ENCODE measurements around the gene VPREB3. TPM values are rescaled to one million over a fixed set of nuclear protein-coding genes. Genes with fewer than 3 reads are reported as not detected.

VPREB3 gene
- total RNA-seq, 2 donors from 2014 or later: not detected

- H3K36me3 ChIP-seq: peaks cover 16% of the 10 kb centered on the region
- no peak for ATAC-seq (ENCODE audit: insufficient number of reproducible peaks, low FRiP score, low read depth)
Observed at GRCh38 chr22:23704829-23705228, 49.4 kb downstream of the VPREB3 start.

DNA sequence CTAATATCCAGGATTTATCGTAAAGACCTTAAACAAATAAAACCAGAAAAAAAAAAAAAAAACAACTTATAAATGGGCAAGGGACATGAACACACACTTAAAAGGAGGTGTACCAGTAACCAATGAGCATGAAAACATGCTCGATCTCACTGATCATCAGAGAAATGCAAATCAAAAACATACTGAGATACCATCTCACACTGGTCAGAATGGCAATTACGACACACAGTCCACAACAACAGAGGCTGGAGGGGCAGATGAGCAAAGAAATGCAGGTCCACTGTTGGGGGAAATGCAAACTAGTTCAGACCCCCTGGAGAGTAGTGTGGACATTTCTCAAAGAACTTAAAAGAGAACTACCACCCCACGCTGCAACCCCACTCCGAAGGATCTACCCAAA is 50.2 kb downstream of the VPREB3 start:
- ATAC-seq (ENCODE audit: insufficient number of reproducible peaks, low FRiP score, low read depth) (no peak), DNase-seq (ENCODE audit: low spot score) (no peak)
- Histone ChIP-seq H3K9me3 (no peaks in the 10 kb centered on the region), H3K27ac (no peak overlapping the region), H3K27me3 (replicated peaks; ENCODE audit: insufficient read depth) (no peaks in the 10 kb centered on the region), H3K36me3 (peaks cover 16% of the 10 kb centered on the region), H3K4me3 (no peak overlapping the region), H3K4me1 (ENCODE audit: control insufficient read depth in 1 of 2, low read depth in 2 of 2) (no peaks in the 10 kb centered on the region)
- TF ChIP-seq CTCF (IDR thresholded peaks at IDR 0.05): no peak

More at GRCh38 chr22:23704829-23705228, 49.4 kb downstream of the VPREB3 start:
- Histone ChIP-seq H3K27me3 (replicated peaks; ENCODE audit: insufficient read depth) (no peaks in the 10 kb centered on the region), H3K4me3 (no peak overlapping the region), H3K4me1 (ENCODE audit: control insufficient read depth in 1 of 2, low read depth in 2 of 2) (no peaks in the 10 kb centered on the region), H3K27ac (no peak overlapping the region), H3K9me3 (no peaks in the 10 kb centered on the region)
- TF ChIP-seq CTCF (IDR thresholded peaks at IDR 0.05): no peak
- DNase-seq (ENCODE audit: low spot score): no peak

Other genes starting within 250 kb of the VPREB3 start
- gene IGLL1, start 174.1 kb downstream of the VPREB3 start, total RNA-seq: not detected
- gene DRICH1, start 122.1 kb downstream of the VPREB3 start, total RNA-seq: not detected
- not detected for gene RGL4, start 63.4 kb downstream of the VPREB3 start, total RNA-seq
- gene ZNF70, start 3.3 kb downstream of the VPREB3 start, total RNA-seq: 10 to 100 TPM in 1 of 2 donors, 1 to 10 TPM in 1; 8.4 to 13.8 TPM
- gene C22orf15, start 8.6 kb upstream of the VPREB3 start, total RNA-seq: not detected
- gene CHCHD10, start 13.5 kb upstream of the VPREB3 start, total RNA-seq: 10 to 100 TPM in 1 of 2 donors, not detected in 1; 19.4 TPM
- gene MMP11, start 18.4 kb upstream of the VPREB3 start, total RNA-seq: 10 to 100 TPM in 1 of 2 donors, 1 to 10 TPM in 1; 2.0 to 10.2 TPM
- 10 to 100 TPM; 43.5 to 50.0 TPM for gene SMARCB1, start 32.5 kb upstream of the VPREB3 start, total RNA-seq
- gene DERL3, start 84.6 kb upstream of the VPREB3 start, total RNA-seq: 1 to 10 TPM; 2.5 to 3.0 TPM
- 10 to 100 TPM in 1 of 2 donors, 1 to 10 TPM in 1; 9.2 to 25.5 TPM for gene SLC2A11, start 103.5 kb upstream of the VPREB3 start, total RNA-seq
- 100 to 1,000 TPM; 152 to 157 TPM for gene MIF, start 140.0 kb upstream of the VPREB3 start, total RNA-seq
- 1 to 10 TPM in 1 of 2 donors, not detected in 1; 3.6 TPM for gene GSTT2B, start 206.8 kb upstream of the VPREB3 start, total RNA-seq
- gene DDTL, start 212.5 kb upstream of the VPREB3 start, total RNA-seq: 1 to 10 TPM in 1 of 2 donors, not detected in 1; 5.4 TPM
- 10 to 100 TPM; 38.8 to 45.5 TPM for gene DDT, start 220.0 kb upstream of the VPREB3 start, total RNA-seq
- not detected for gene GSTT2, start 225.7 kb upstream of the VPREB3 start, total RNA-seq